ENCODE results near the gene DOK6. TPM values are rescaled to one million over a fixed set of nuclear protein-coding genes. Genes with fewer than 3 reads are reported as not detected.
"Not testable (repeated sequence)": the region's sequence is repeated elsewhere in the genome, so short reads cannot be mapped to it uniquely, and the experiment has no call there.

DOK6 gene
- total and polyA plus RNA-seq, 5 experiments from 2014 or later, result 0.02 to 0.12 (median 0.06) TPM; not detected in 2

DNA sequence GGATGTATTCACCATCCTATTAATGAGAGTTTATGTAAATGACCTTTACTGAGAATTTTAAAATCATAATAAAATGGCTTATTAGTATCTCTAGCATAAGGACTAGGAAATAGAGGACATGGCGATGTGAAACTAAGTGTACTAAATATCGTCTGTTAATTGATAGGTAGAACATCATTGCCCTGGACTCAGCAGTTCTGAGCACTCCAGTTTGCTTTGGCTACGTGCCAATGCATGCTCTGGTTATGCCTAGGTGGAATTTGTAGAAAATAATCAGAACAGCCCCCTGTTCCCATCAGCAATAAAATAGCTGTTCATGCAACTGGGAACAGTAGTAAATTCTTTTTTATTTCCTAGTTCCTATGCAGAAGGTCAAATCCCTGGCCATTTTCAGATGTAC lies 247.8 kb downstream of the DOK6 start:
- DNase-seq, result no peak
- H3K27ac Mint-ChIP-seq, result no peak overlapping the region
- ATAC-seq, result no peak
- H3K4me1 Mint-ChIP-seq, result no peaks in the 10 kb centered on the region
- H3K4me3 Mint-ChIP-seq, result no peak overlapping the region
- H3K36me3 Mint-ChIP-seq, result no peaks in the 10 kb centered on the region
- no peaks in the 10 kb centered on the region for H3K9me3 Mint-ChIP-seq
- H3K27me3 Mint-ChIP-seq, result peaks cover 9 to 39% (median 15%) of the 10 kb centered on the region in 5 donors
- POLR2A ChIA-PET, result no interaction called here

- H3K27me3 Mint-ChIP-seq, result peaks cover 14 to 41% (median 16%) of the 10 kb centered on the region in 5 donors
- DNase-seq, result no peak
These were observed 249.0 kb downstream of the DOK6 start for GRCh38 chr18:69649684-69650083.

DNA sequence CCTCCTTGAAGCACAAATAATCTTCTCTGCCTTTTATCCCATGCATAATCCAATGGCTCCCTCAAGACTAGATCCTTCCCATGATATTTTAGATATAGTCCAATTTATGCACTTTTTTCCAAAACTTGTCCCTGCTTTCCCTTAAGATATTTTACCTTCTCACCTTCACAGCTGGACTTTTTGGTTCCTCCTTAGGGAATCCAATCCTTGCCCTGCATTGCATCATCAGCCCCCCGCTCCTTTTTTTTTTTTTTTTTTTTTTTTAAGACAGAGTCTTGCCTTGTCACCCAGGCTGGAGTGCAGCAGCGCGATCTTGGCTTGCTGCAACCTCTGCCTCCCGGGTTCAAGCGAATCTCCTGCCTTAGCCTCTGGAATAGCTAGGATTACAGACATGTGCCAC lies 250.6 kb downstream of the DOK6 start:
- no peak overlapping the region for H3K27ac Mint-ChIP-seq
- H3K4me3 Mint-ChIP-seq, result no peak overlapping the region
- no peaks in the 10 kb centered on the region for H3K9me3 Mint-ChIP-seq

More at GRCh38 chr18:69649684-69650083, 249.0 kb downstream of the DOK6 start:
- H3K36me3 Mint-ChIP-seq, result no peaks in the 10 kb centered on the region
- no peaks in the 10 kb centered on the region for H3K4me1 Mint-ChIP-seq
- H3K4me3 Mint-ChIP-seq, result no peak overlapping the region
- POLR2A ChIA-PET, result no interaction called here
- no peaks in the 10 kb centered on the region for H3K9me3 Mint-ChIP-seq
- H3K27ac Mint-ChIP-seq, result no peak overlapping the region
- ATAC-seq, result no peak

DNA sequence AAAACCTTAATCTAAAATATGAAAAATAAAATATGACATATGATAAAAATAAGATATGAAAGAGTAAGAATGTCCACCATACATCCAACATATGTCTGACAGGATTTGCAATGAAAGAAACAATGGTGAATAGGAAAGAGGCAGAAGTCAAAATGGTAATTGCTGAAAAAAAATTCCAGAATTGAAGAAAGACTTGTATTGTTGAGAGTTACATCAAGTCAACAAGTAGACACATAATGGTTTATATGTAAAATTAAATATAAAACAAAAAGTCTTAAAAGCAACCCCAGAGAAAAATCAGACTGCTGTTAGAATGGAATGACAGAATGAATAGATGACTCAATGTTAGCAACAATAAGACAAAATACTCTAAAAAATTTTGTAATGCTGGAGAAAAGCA lies 255.1 kb downstream of the DOK6 start:
- no peak for ATAC-seq
- POLR2A ChIA-PET, result no interaction called here
- DNase-seq, result no peak
- H3K9me3 Mint-ChIP-seq, result no peaks in the 10 kb centered on the region
- H3K4me3 Mint-ChIP-seq, result no peak overlapping the region
- H3K27ac Mint-ChIP-seq, result no peak overlapping the region
- H3K36me3 Mint-ChIP-seq, result no peaks in the 10 kb centered on the region
- H3K4me1 Mint-ChIP-seq, result no peaks in the 10 kb centered on the region
- H3K27me3 Mint-ChIP-seq, result peaks cover 3 to 19% (median 8%) of the 10 kb centered on the region in 5 donors

More for the DNA sequence above, 250.6 kb downstream of the DOK6 start:
- POLR2A ChIA-PET, result no interaction called here
- ATAC-seq (no peak), DNase-seq (no peak)
- Mint-ChIP-seq H3K4me1 (no peaks in the 10 kb centered on the region), H3K36me3 (no peaks in the 10 kb centered on the region), H3K27me3 (peaks cover 14 to 41% (median 15%) of the 10 kb centered on the region in 5 donors)

DNA sequence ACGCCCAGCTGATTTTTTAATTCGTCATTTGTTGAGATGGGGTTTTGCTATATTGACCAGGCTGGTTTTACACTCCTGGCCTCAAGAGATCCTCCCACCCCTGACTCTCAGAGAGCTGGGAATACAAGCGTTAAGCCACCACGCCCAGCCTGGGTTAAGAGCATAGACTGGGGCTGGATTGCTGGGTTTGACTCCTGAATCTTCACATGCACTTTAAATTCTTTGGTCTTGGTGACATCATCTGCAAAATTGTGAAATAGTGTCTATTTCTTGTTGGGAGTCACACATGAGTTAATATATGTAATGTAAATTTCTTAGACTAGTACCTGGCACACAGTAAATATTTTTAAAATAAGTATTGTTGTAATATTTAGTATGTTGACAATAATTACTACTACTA lies 257.4 kb downstream of the DOK6 start:
- POLR2A ChIA-PET, result no interaction called here
- Mint-ChIP-seq H3K27me3 (peaks cover 0 to 6% (median 4%) of the 10 kb centered on the region in 5 donors), H3K9me3 (no peaks in the 10 kb centered on the region), H3K4me1 (no peaks in the 10 kb centered on the region), H3K4me3 (no peak overlapping the region), H3K36me3 (no peaks in the 10 kb centered on the region), H3K27ac (no peak overlapping the region)
- no peak for DNase-seq
- ATAC-seq, result no peak

DNA sequence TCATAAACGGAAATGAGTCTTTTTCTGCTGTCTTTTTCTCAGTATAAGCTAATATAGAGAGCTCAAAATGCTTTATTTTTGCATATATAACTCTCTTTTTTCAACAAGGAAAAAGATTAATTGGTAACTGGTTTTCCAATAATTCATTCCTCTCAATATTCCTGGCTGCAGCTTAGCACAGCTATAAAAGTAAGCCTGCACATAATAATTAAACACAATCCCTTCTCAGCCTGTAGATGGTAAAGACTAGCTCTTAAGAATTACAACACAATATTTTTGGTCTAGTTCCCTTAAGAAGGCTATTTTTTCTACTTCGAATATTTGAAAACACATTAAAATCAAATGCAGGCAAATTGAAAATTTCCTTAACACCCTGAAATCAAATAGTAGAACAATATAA lies 258.0 kb downstream of the DOK6 start:
- peaks cover 0 to 5% (median 2%) of the 10 kb centered on the region in 5 donors for H3K27me3 Mint-ChIP-seq
- H3K4me1 Mint-ChIP-seq, result no peaks in the 10 kb centered on the region
- DNase-seq, result no peak
- H3K9me3 Mint-ChIP-seq, result no peaks in the 10 kb centered on the region
- H3K27ac Mint-ChIP-seq, result no peak overlapping the region
- no peaks in the 10 kb centered on the region for H3K36me3 Mint-ChIP-seq
- no peak overlapping the region for H3K4me3 Mint-ChIP-seq
- POLR2A ChIA-PET, result no interaction called here
- ATAC-seq, result no peak

GRCh38 chr18:69659142-69659651 lies 258.5 kb downstream of the DOK6 start:
- Mint-ChIP-seq H3K27me3 (peaks cover 0 to 4% (median 0%) of the 10 kb centered on the region in 5 donors), H3K27ac (no peak overlapping the region), H3K9me3 (no peaks in the 10 kb centered on the region), H3K36me3 (no peaks in the 10 kb centered on the region), H3K4me3 (no peak overlapping the region), H3K4me1 (no peaks in the 10 kb centered on the region)
- ATAC-seq (no peak), DNase-seq (no peak)
- POLR2A ChIA-PET, result no interaction called here

- ATAC-seq, H3K36me3 Mint-ChIP-seq, H3K4me3 Mint-ChIP-seq, H3K4me1 Mint-ChIP-seq, POLR2A ChIA-PET, H3K9me3 Mint-ChIP-seq, DNase-seq, H3K27me3 Mint-ChIP-seq: not testable (repeated sequence)
- H3K27ac Mint-ChIP-seq, result peak overlapping the region in 1 of 10 donors; percentile 11
These were observed 261.4 kb downstream of the DOK6 start for GRCh38 chr18:69662090-69662489.

DNA sequence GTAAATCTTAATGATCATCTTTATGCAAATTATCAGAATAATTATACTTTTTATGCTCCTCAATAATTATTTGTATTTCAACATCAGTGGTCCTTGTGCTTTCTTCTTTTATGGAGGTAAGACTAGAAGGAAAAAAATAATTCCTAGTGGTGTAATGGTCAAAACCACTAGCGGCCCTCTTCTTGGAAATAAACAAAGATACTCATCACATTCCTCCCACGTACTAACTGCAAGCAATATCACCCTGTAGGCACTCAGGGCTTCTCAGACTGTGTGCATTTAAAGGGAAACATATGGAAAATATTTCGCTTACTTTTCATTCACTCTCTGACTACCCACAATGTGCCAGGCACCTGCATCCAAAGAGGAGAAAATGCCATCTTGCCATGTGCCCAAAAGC lies 263.7 kb downstream of the DOK6 start:
- no peak for DNase-seq
- H3K27ac Mint-ChIP-seq, result peak overlapping the region in 1 of 10 donors; percentile 1
- ATAC-seq, result no peak

DNA sequence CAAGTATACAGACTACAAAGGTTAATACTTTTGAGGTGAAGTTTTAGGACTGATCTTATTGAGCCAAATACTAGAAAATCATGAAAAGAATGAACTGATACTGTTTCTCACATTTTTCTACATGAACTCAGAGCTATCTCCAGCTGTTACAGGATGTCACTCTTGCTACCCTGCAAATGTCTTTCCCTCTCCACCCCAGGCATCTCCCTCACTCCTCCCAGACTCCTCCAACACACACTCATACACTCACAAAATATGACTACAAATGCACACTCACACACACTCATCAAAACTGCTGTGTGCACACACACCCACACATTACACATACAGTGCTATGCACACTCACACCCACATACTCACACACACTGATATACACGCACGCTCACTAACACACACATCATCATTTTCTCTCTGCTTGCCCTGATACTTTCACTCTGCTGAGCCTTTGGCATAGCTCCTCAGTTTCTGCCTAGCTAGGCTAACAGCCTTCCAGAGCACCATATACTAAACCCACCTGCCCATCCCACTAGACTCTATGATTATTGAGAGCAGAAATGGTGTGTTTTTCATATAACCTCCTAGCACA lies 273.7 kb downstream of the DOK6 start:
- Mint-ChIP-seq H3K9me3 (peaks cover 0 to 4% (median 0%) of the 10 kb centered on the region in 9 donors), H3K27ac (no peak overlapping the region), H3K4me1 (no peaks in the 10 kb centered on the region), H3K36me3 (peaks cover 0 to 5% (median 0%) of the 10 kb centered on the region in 3 donors), H3K27me3 (peaks cover 2 to 8% (median 3%) of the 10 kb centered on the region in 5 donors), H3K4me3 (no peak overlapping the region)
- POLR2A ChIA-PET, result no interaction called here
- DNase-seq (no peak), ATAC-seq (no peak)

More for the DNA sequence above, 263.7 kb downstream of the DOK6 start:
- Mint-ChIP-seq H3K4me1 (no peaks in the 10 kb centered on the region), H3K27me3 (peaks cover 0 to 7% (median 6%) of the 10 kb centered on the region in 5 donors), H3K4me3 (no peak overlapping the region), H3K9me3 (no peaks in the 10 kb centered on the region), H3K36me3 (no peaks in the 10 kb centered on the region)
- POLR2A ChIA-PET, result no interaction called here

GRCh38 chr18:69674966-69675365 lies 274.3 kb downstream of the DOK6 start:
- peaks cover 0 to 5% (median 0%) of the 10 kb centered on the region in 3 donors for H3K36me3 Mint-ChIP-seq
- H3K27me3 Mint-ChIP-seq, result peaks cover 2 to 8% (median 3%) of the 10 kb centered on the region in 5 donors
- ATAC-seq (no peak), DNase-seq (no peak)
- no peak overlapping the region for H3K4me3 Mint-ChIP-seq
- peaks cover 0 to 4% (median 0%) of the 10 kb centered on the region in 9 donors for H3K9me3 Mint-ChIP-seq
- H3K4me1 Mint-ChIP-seq, result no peaks in the 10 kb centered on the region
- H3K27ac Mint-ChIP-seq, result no peak overlapping the region
- POLR2A ChIA-PET, result no interaction called here

DNA sequence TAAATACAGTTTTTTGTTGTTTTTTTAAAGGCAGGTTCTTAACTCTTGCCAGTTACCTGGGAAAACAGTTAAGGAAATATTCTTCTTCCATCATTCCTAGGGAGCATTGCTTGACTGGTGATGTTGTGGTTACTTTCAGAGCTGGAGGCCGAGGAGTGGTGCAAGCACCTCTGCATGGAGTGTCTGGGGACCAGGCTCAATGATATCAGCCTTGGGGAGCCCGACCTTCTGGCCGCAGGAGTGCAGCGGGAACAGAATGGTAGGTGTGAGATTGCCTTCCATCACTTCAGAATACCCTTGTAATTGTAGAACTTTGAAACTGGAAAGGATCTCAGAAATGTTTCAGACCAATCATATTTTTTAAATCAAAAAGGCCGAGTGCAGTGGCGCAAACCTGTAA lies 276.9 kb downstream of the DOK6 start:
- DNase-seq (no peak), ATAC-seq (no peak)
- no peak overlapping the region for H3K4me3 Mint-ChIP-seq
- H3K9me3 Mint-ChIP-seq, result no peaks in the 10 kb centered on the region
- no peak overlapping the region for H3K27ac Mint-ChIP-seq
- no peaks in the 10 kb centered on the region for H3K4me1 Mint-ChIP-seq
- POLR2A ChIA-PET, result no interaction called here
- H3K27me3 Mint-ChIP-seq, result peaks cover 0 to 4% (median 0%) of the 10 kb centered on the region in 5 donors
- no peaks in the 10 kb centered on the region for H3K36me3 Mint-ChIP-seq

GRCh38 chr18:69680123-69680522 lies 279.4 kb downstream of the DOK6 start:
- no peak for DNase-seq
- no peak for ATAC-seq
- no peaks in the 10 kb centered on the region for H3K4me1 Mint-ChIP-seq
- no peaks in the 10 kb centered on the region for H3K9me3 Mint-ChIP-seq
- POLR2A ChIA-PET, result no interaction called here
- H3K4me3 Mint-ChIP-seq, result no peak overlapping the region
- H3K36me3 Mint-ChIP-seq, result no peaks in the 10 kb centered on the region
- H3K27ac Mint-ChIP-seq, result no peak overlapping the region
- H3K27me3 Mint-ChIP-seq, result peaks cover 0 to 1% (median 0%) of the 10 kb centered on the region in 5 donors

DNA sequence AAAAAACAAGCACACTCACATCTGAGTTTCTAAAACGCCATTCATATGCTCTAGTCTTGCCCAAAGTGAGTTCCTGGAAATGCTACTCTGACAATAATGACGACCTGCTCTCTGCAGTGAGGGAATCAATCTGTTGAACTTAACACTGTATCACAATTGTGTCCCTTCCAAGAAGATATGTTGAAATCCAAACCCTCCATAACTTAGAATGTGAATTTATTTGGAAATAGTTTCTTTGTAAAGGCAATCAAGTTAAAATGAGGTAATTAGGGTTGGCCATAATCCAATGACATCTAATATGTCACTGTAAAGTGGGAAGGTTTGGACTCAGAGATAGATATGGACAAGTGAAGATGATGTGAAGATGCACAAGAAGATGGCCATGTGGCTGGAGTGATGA lies 282.5 kb downstream of the DOK6 start:
- no peaks in the 10 kb centered on the region for H3K4me1 Mint-ChIP-seq
- ATAC-seq (no peak), DNase-seq (no peak)
- POLR2A ChIA-PET, result no interaction called here
- H3K27ac Mint-ChIP-seq, result no peak overlapping the region
- peaks cover 0 to 1% (median 0%) of the 10 kb centered on the region in 5 donors for H3K27me3 Mint-ChIP-seq
- H3K9me3 Mint-ChIP-seq, result no peaks in the 10 kb centered on the region
- no peaks in the 10 kb centered on the region for H3K36me3 Mint-ChIP-seq
- no peak overlapping the region for H3K4me3 Mint-ChIP-seq

Data from naive thymus-derived CD8-positive, alpha-beta T cell (primary cell).